Measurements from ENCODE around the gene OSCP1.
A peak's percentile ranks its signal among the peaks of the same experiment; 100 is the strongest.

Gene OSCP1

GRCh38 chr1:36382669-36383068, 67.6 kb downstream of the OSCP1 start:
- DNase-seq (ENCODE audit: low spot score): no peak

GRCh38 chr1:36382231-36382630, 68.0 kb downstream of the OSCP1 start:
- DNase-seq (ENCODE audit: low spot score): no peak

- no peak for DNase-seq (ENCODE audit: low spot score)
Observed at GRCh38 chr1:36381405-36381804, 68.8 kb downstream of the OSCP1 start.

GRCh38 chr1:36380782-36381181, 69.5 kb downstream of the OSCP1 start:
- DNase-seq (ENCODE audit: low spot score): no peak

- DNase-seq (ENCODE audit: low spot score): no peak
Observed at GRCh38 chr1:36380143-36380619, 70.1 kb downstream of the OSCP1 start.

- DNase-seq (ENCODE audit: low spot score): no peak
Observed at GRCh38 chr1:36377791-36378492, 72.3 kb downstream of the OSCP1 start.

- no peak for DNase-seq (ENCODE audit: low spot score)
Observed at GRCh38 chr1:36372617-36373016, 77.6 kb downstream of the OSCP1 start.

- DNase-seq (ENCODE audit: low spot score): peak; percentile 91
Observed at GRCh38 chr1:36369061-36369861, 81.0 kb downstream of the OSCP1 start.

Data from HuH-7.5 (cell line).